ENCODE results near the gene CCPG1. TPM values are rescaled to one million over a fixed set of nuclear protein-coding genes. Genes with fewer than 3 reads are reported as not detected.

CCPG1 gene
- total and polyA plus RNA-seq, 7 experiments from 2014 or later = 17.9 to 40.9 (median 28.4) TPM

DNA sequence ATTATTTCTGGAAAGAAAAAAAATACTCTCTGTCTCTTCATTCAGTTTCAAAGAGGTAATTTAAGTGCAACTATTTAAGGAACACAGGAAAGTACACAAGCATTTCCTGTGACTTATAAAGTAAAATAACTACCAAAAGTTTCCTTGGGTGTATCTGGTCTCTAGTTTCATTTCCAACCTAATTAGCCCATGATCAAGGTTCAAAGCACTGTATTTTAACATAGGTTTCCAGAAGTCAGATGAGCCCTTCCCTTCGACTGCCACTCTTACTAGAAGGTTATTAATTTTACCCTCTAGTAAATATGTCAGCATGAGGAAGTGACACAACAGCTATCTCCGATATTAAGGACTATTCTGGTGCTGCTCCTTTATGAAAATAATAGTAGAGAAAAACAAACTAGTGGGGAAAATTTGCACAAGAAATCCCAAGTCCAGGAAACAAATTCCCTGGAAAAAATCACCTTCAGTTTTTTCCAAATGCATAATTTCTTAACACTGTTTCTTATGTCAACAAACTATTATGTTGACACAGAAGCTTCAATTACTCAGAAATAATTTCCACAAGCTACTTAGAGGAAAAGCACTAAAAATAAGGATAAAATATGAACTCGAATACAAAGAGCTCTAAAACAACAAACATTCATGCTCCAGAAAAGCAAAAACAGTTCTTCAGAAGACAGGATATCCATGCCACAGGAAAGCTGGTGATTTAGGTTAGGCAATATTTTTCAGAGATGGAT, 35.3 kb downstream of the CCPG1 start:
- CTCF ChIA-PET = interaction anchor here (0.6 kb wide), 1 partner anchor 43 kb away, joined by 7 read pairs; no protein-coding TSS in a partner anchor
- Mint-ChIP-seq H3K9me3 (no peaks in the 10 kb centered on the region), H3K27me3 (no peaks in the 10 kb centered on the region), H3K27ac (peak overlapping the region in 3 of 9 donors; percentile 0 to 9 (median 6)), H3K4me1 (peaks cover 0 to 15% (median 0%) of the 10 kb centered on the region in 7 donors), H3K36me3 (peaks cover 11 to 54% (median 16%) of the 10 kb centered on the region in 5 donors), H3K4me3 (no peak overlapping the region)
- Histone ChIP-seq H3K4me1 (ENCODE audit: control insufficient read depth in 2 of 2, insufficient read depth in 2 of 2, low read length in 2 of 2) (no peaks in the 10 kb centered on the region), H3K9me3 (ENCODE audit: control insufficient read depth in 2 of 3, low read length in 3 of 3) (no peaks in the 10 kb centered on the region), H3K27me3 (ENCODE audit: control insufficient read depth in 2 of 2, insufficient read depth in 2 of 2, low read length in 2 of 2) (no peaks in the 10 kb centered on the region), H3K36me3 (ENCODE audit: control insufficient read depth in 2 of 3, insufficient read depth in 3 of 3, low read length in 3 of 3) (peaks cover 0 to 62% (median 0%) of the 10 kb centered on the region in 3 experiments), H3K4me3 (ENCODE audit: low read length) (no peak overlapping the region), H3K27ac (ENCODE audit: low read depth, low read length) (no peak overlapping the region)
- intact Hi-C loops (cut with micrococcal nuclease) = loop anchor here in 1 of 2 donors (5.0 to 10.0 kb wide), 2 partner anchors 34 to 62 kb away; partner anchors contain the start of genes CCPG1 and PIERCE2
- ATAC-seq (no peak), DNase-seq (no peak)
- POLR2A ChIA-PET = no interaction called here

DNA sequence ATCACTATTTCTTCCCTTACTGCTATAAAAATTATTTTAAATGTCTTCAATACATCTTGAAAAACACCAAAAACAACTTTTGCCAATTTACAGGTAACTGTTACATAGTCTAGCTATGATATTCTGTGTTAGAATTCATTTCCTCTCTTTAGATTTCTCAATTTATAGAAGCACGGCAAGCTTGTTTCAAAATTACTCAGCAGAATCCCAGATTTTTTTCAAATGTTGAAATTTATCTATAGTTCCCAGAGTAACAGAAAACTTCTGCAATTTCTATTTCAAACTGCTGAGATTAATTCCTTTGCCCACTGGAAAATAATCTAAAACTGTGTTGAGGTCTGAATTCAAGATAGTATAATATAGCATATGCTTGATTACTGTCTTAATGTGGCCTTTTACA, 41.2 kb downstream of the CCPG1 start:
- DNase-seq (no peak), ATAC-seq (no peak)
- H3K27ac ChIP-seq (ENCODE audit: low read depth, low read length) = no peak overlapping the region
- CTCF ChIA-PET = no interaction called here
- intact Hi-C loops (cut with micrococcal nuclease) = no loop called here
- Mint-ChIP-seq H3K36me3 (peaks cover 0 to 21% (median 13%) of the 10 kb centered on the region in 5 donors), H3K9me3 (no peaks in the 10 kb centered on the region), H3K27me3 (no peaks in the 10 kb centered on the region), H3K4me3 (no peak overlapping the region), H3K27ac (no peak overlapping the region), H3K4me1 (peaks cover 0 to 2% (median 0%) of the 10 kb centered on the region in 7 donors)
- no peaks in the 10 kb centered on the region for H3K9me3 ChIP-seq (ENCODE audit: control insufficient read depth in 2 of 3, low read length in 3 of 3)
- peaks cover 0 to 35% (median 4%) of the 10 kb centered on the region in 3 experiments for H3K36me3 ChIP-seq (ENCODE audit: control insufficient read depth in 2 of 3, insufficient read depth in 3 of 3, low read length in 3 of 3)
- no peaks in the 10 kb centered on the region for H3K4me1 ChIP-seq (ENCODE audit: control insufficient read depth in 2 of 2, insufficient read depth in 2 of 2, low read length in 2 of 2)
- POLR2A ChIA-PET = interaction anchor here (0.7 kb wide), 1 partner anchor 1861 kb away, joined by 3 read pairs; no protein-coding TSS in a partner anchor
- H3K4me3 ChIP-seq (ENCODE audit: low read length) = no peak overlapping the region
- no peaks in the 10 kb centered on the region for H3K27me3 ChIP-seq (ENCODE audit: control insufficient read depth in 2 of 2, insufficient read depth in 2 of 2, low read length in 2 of 2)

GRCh38 chr15:55362641-55363040, 45.5 kb downstream of the CCPG1 start:
- ChIA-PET CTCF (interaction anchor here (0.7 kb wide), 1 partner anchor 51 kb away, joined by 3 read pairs; no protein-coding TSS in a partner anchor), POLR2A (no interaction called here)
- H3K9me3 ChIP-seq (ENCODE audit: control insufficient read depth in 2 of 3, low read length in 3 of 3) = no peaks in the 10 kb centered on the region
- peaks cover 4 to 10% (median 6%) of the 10 kb centered on the region in 5 donors for H3K36me3 Mint-ChIP-seq
- H3K9me3 Mint-ChIP-seq = no peaks in the 10 kb centered on the region
- H3K4me1 ChIP-seq (ENCODE audit: control insufficient read depth in 2 of 2, insufficient read depth in 2 of 2, low read length in 2 of 2) = no peaks in the 10 kb centered on the region
- no peak for DNase-seq
- peaks cover 0 to 10% (median 4%) of the 10 kb centered on the region in 3 experiments for H3K36me3 ChIP-seq (ENCODE audit: control insufficient read depth in 2 of 3, insufficient read depth in 3 of 3, low read length in 3 of 3)
- H3K27me3 ChIP-seq (ENCODE audit: control insufficient read depth in 2 of 2, insufficient read depth in 2 of 2, low read length in 2 of 2) = no peaks in the 10 kb centered on the region
- no peak overlapping the region for H3K27ac ChIP-seq (ENCODE audit: low read depth, low read length)
- no peaks in the 10 kb centered on the region for H3K27me3 Mint-ChIP-seq
- peak overlapping the region in 3 of 9 donors; percentile 4 to 20 (median 13) for H3K27ac Mint-ChIP-seq
- ATAC-seq = no peak
- H3K4me1 Mint-ChIP-seq = peaks cover 0 to 10% (median 0%) of the 10 kb centered on the region in 7 donors
- no peak overlapping the region for H3K4me3 Mint-ChIP-seq
- intact Hi-C loops (cut with micrococcal nuclease) = no loop called here
- no peak overlapping the region for H3K4me3 ChIP-seq (ENCODE audit: low read length)

- intact Hi-C loops (cut with micrococcal nuclease) = no loop called here
- no peaks in the 10 kb centered on the region for H3K27me3 ChIP-seq (ENCODE audit: control insufficient read depth in 2 of 2, insufficient read depth in 2 of 2, low read length in 2 of 2)
- Mint-ChIP-seq H3K36me3 (peaks cover 6 to 18% (median 11%) of the 10 kb centered on the region in 5 donors), H3K27ac (peak overlapping the region in 1 of 9 donors; percentile 65), H3K9me3 (no peaks in the 10 kb centered on the region), H3K4me3 (no peak overlapping the region), H3K4me1 (peaks cover 0 to 10% (median 0%) of the 10 kb centered on the region in 7 donors), H3K27me3 (no peaks in the 10 kb centered on the region)
- no peak for DNase-seq
- no peak for ATAC-seq
- H3K4me1 ChIP-seq (ENCODE audit: control insufficient read depth in 2 of 2, insufficient read depth in 2 of 2, low read length in 2 of 2) = no peaks in the 10 kb centered on the region
- H3K9me3 ChIP-seq (ENCODE audit: control insufficient read depth in 2 of 3, low read length in 3 of 3) = no peaks in the 10 kb centered on the region
- no peak overlapping the region for H3K27ac ChIP-seq (ENCODE audit: low read depth, low read length)
- H3K36me3 ChIP-seq (ENCODE audit: control insufficient read depth in 2 of 3, insufficient read depth in 3 of 3, low read length in 3 of 3) = peaks cover 0 to 20% (median 9%) of the 10 kb centered on the region in 3 experiments
- no peak overlapping the region for H3K4me3 ChIP-seq (ENCODE audit: low read length)
- CTCF ChIA-PET = no interaction called here
- POLR2A ChIA-PET = no interaction called here
These were observed 47.1 kb downstream of the CCPG1 start for GRCh38 chr15:55361048-55361447.

DNA sequence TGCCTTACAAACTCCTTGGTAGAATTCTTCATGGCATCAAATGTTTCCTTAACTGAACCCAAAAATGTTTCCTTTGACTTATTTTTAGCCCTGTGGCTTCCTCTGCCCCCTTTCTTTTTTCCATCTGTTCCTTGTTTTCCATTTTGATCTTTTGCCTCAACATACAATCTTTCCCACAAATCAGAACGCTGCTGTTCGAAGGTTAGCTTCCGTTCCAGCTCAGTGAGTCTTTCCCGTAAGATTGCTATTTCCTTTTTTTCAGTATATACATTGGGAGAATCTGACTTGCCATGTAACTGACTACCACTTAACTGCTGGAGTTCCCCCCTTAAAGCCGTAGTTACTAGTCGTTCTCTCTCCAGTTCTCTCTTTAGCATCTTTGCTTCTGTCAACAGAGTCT, 47.9 kb downstream of the CCPG1 start:
- ChIA-PET CTCF (no interaction called here), POLR2A (interaction anchor here (0.8 kb wide), 1 partner anchor 35 kb away, joined by 3 read pairs; no protein-coding TSS in a partner anchor)
- H3K4me1 ChIP-seq (ENCODE audit: control insufficient read depth in 2 of 2, insufficient read depth in 2 of 2, low read length in 2 of 2) = no peaks in the 10 kb centered on the region
- H3K4me3 ChIP-seq (ENCODE audit: low read length) = no peak overlapping the region
- H3K27ac ChIP-seq (ENCODE audit: low read depth, low read length) = no peak overlapping the region
- no peaks in the 10 kb centered on the region for H3K9me3 Mint-ChIP-seq
- intact Hi-C loops (cut with micrococcal nuclease) = no loop called here
- no peaks in the 10 kb centered on the region for H3K9me3 ChIP-seq (ENCODE audit: control insufficient read depth in 2 of 3, low read length in 3 of 3)
- H3K4me1 Mint-ChIP-seq = peaks cover 0 to 10% (median 0%) of the 10 kb centered on the region in 7 donors
- no peak for ATAC-seq
- H3K27ac Mint-ChIP-seq = peak overlapping the region in 4 of 9 donors; percentile 1 to 69 (median 30)
- no peak for DNase-seq
- H3K27me3 ChIP-seq (ENCODE audit: control insufficient read depth in 2 of 2, insufficient read depth in 2 of 2, low read length in 2 of 2) = no peaks in the 10 kb centered on the region
- no peak overlapping the region for H3K4me3 Mint-ChIP-seq
- peaks cover 6 to 21% (median 12%) of the 10 kb centered on the region in 5 donors for H3K36me3 Mint-ChIP-seq
- H3K27me3 Mint-ChIP-seq = no peaks in the 10 kb centered on the region
- peaks cover 0 to 28% (median 9%) of the 10 kb centered on the region in 3 experiments for H3K36me3 ChIP-seq (ENCODE audit: control insufficient read depth in 2 of 3, insufficient read depth in 3 of 3, low read length in 3 of 3)

DNA sequence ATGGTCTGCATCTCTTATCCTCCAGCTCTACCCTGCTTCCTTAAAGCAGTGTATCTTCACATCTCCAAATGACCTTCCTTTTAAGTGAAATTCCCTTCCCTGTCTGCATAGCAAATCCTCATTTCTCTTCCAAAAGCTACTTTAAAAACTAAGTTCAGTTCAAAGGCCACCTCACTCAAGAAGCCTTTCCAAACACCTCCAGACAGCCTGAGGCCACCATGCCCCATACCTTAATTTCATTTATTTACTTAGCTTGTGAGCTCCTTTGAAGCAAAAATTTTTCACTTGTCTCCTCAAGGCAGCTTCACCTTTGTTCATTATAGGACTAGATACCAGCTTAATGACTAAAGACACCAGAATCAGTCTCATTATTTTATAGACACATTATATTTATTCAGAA, 49.7 kb downstream of the CCPG1 start:
- no peaks in the 10 kb centered on the region for H3K9me3 Mint-ChIP-seq
- H3K4me3 Mint-ChIP-seq = no peak overlapping the region
- no peak for ATAC-seq
- H3K27me3 ChIP-seq (ENCODE audit: control insufficient read depth in 2 of 2, insufficient read depth in 2 of 2, low read length in 2 of 2) = no peaks in the 10 kb centered on the region
- H3K36me3 Mint-ChIP-seq = peaks cover 6 to 26% (median 9%) of the 10 kb centered on the region in 5 donors
- peaks cover 0 to 10% (median 0%) of the 10 kb centered on the region in 7 donors for H3K4me1 Mint-ChIP-seq
- no peak overlapping the region for H3K4me3 ChIP-seq (ENCODE audit: low read length)
- ChIA-PET POLR2A (interaction anchor here (1.0 kb wide), 1 partner anchor 50 kb away, joined by 3 read pairs; the partner anchor contains the start of genes CCPG1 and PIERCE2), CTCF (interaction anchor here (1.8 kb wide), 1 partner anchor 81 kb away, joined by 4 read pairs; no protein-coding TSS in a partner anchor)
- no peaks in the 10 kb centered on the region for H3K9me3 ChIP-seq (ENCODE audit: control insufficient read depth in 2 of 3, low read length in 3 of 3)
- no peaks in the 10 kb centered on the region for H3K27me3 Mint-ChIP-seq
- H3K36me3 ChIP-seq (ENCODE audit: control insufficient read depth in 2 of 3, insufficient read depth in 3 of 3, low read length in 3 of 3) = peaks cover 0 to 30% (median 5%) of the 10 kb centered on the region in 3 experiments
- no peaks in the 10 kb centered on the region for H3K4me1 ChIP-seq (ENCODE audit: control insufficient read depth in 2 of 2, insufficient read depth in 2 of 2, low read length in 2 of 2)
- intact Hi-C loops (cut with micrococcal nuclease) = no loop called here
- DNase-seq = no peak
- H3K27ac ChIP-seq (ENCODE audit: low read depth, low read length) = no peak overlapping the region
- peak overlapping the region in 1 of 9 donors; percentile 4 for H3K27ac Mint-ChIP-seq

All from naive thymus-derived CD4-positive, alpha-beta T cell (primary cell).